Esophagus muscularis mucosa (tissue), 4 donors: ENCODE results near the gene PCID2. TPM values are rescaled to one million over a fixed set of nuclear protein-coding genes. Genes with fewer than 3 reads are reported as not detected.

Experiments
- DNase-seq: peaks from one replicate; pipeline ENCODE4 v3.0.0-alpha.2; 2017; ENCODE audit errors: extremely low spot score
- H3K27ac ChIP-seq, 4 donors: fragments of 200-600 bp; sonication (generic); replicated peaks in 1 of 4; 1 replicate in 3 of 4; 2 replicates in 1 of 4; pipeline ENCODE4 v1.5.1; 2016 to 2019; ENCODE audit warnings: mild to moderate bottlenecking in 1 of 4
- H3K27me3 ChIP-seq, 4 donors: fragments of 200-600 bp; sonication (generic); one replicate each; pipeline versions ENCODE4 v1.5.1 to v1.6.0; 2016 to 2019
- H3K36me3 ChIP-seq, 4 donors: fragments of 200-600 bp; sonication (generic); one replicate each; pipeline ENCODE4 v1.5.1; 2016 to 2019
- H3K4me1 ChIP-seq, 4 donors: fragments of 200-600 bp; sonication (generic); one replicate each; pipeline ENCODE4 v1.5.1; 2016 to 2019
- H3K4me3 ChIP-seq, 4 donors: fragments of 200-600 bp; sonication (generic); 1 replicate in 2 of 4; 2 replicates in 2 of 4; pipeline ENCODE4 v1.5.1; 2016 to 2019; ENCODE audit warnings: mild to moderate bottlenecking in 4 of 4, moderate library complexity in 1 of 4
- H3K9me3 ChIP-seq, 4 donors: fragments of 200-600 bp; sonication (generic); 1 replicate in 3 of 4; 2 replicates in 1 of 4; pipeline ENCODE4 v1.5.1; 2016 to 2019
- CTCF ChIP-seq, 3 experiments: fragments of 200-600 bp in 2 of 3; fragments of 450-650 bp in 1 of 3; sonication (generic) in 2 of 3; IDR thresholded peaks; one replicate each; pipeline ENCODE4 v1.5.1; 2017 to 2019; ENCODE audit warnings: antibody characterized with exemption in 3 of 3, mild to moderate bottlenecking in 2 of 3, moderate library complexity in 1 of 3
- EP300 ChIP-seq: sonication (generic); formaldehyde crosslinking; IDR thresholded peaks from one replicate; pipeline ENCODE4 v1.6.1; 2017; ENCODE audit warnings: antibody characterized with exemption
- POLR2A ChIP-seq: fragments of 450-650 bp; IDR thresholded peaks from one replicate; pipeline ENCODE4 v1.6.1; 2017; ENCODE audit warnings: antibody characterized with exemption, moderate library complexity, mild to moderate bottlenecking, low read depth
- POLR2AphosphoS5 ChIP-seq, 2 donors: sonication (generic); formaldehyde crosslinking; IDR thresholded peaks; one replicate each; pipeline ENCODE4 v1.6.1; 2017; ENCODE audit warnings: antibody characterized with exemption in 2 of 2
- WGBS: methylation state at CpG from one replicate; pipeline ENCODE4 v1.1.5; 2018; 5-methylcytosine and 5-hydroxymethylcytosine counted together
- intact Hi-C: fragments of 100-400 bp; cut with DNase I; formaldehyde crosslinking; loops from one replicate; pipeline ENCODE4 v1.15.1; 2023
- total RNA-seq, 4 donors: library from RNA; depleted of rRNA; stranded (reverse); fragments of >200 nt; gene quantifications; one replicate each; pipeline versions ENCODE4 v1.1.0 to v1.2.1, GENCODE V29; 2016

Gene PCID2
- total RNA-seq, 4 donors from 2014 or later, result 34.5 to 46.9 (median 42.3) TPM

- intact Hi-C loops, result loop anchor here (10.0 kb wide), 1 partner anchor 326 kb away; no protein-coding TSS in a partner anchor
These were observed 49.5 kb downstream of the PCID2 start for GRCh38 chr13:113158946-113159345.

GRCh38 chr13:113157929-113158747 is 50.3 kb downstream of the PCID2 start, which contains the start of gene PROZ:
Gene PROZ, plus strand, starts transcription at chr13:113158648. Its CDS starts 13 bp downstream, at chr13:113158661.
- Histone ChIP-seq H3K27me3 (peaks cover 0 to 33% (median 7%) of the 10 kb centered on the region in 4 donors), H3K36me3 (no peaks in the 10 kb centered on the region), H3K27ac (no peak within 1 kb of the TSS), H3K9me3 (no peaks in the 10 kb centered on the region), H3K4me3 (no peak within 1 kb of the TSS), H3K4me1 (peaks cover 6 to 12% (median 10%) of the 10 kb centered on the region in 4 donors)
- no peak for DNase-seq
- TF ChIP-seq CTCF (IDR thresholded peaks at IDR 0.05) (no peak), POLR2AphosphoS5 (IDR thresholded peaks at IDR 0.05) (no peak), EP300 (no peak), POLR2A (no peak)
- intact Hi-C loops, result loop anchor here (10.0 kb wide), 1 partner anchor 327 kb away; no protein-coding TSS in a partner anchor
- WGBS, result 62% methylated on average over 11 of the region's 16 CpGs

More at GRCh38 chr13:113158946-113159345, 49.5 kb downstream of the PCID2 start:
- Histone ChIP-seq H3K4me1 (peaks cover 0 to 6% (median 6%) of the 10 kb centered on the region in 4 donors), H3K27ac (no peak overlapping the region), H3K27me3 (peaks cover 0 to 41% (median 10%) of the 10 kb centered on the region in 4 donors), H3K4me3 (no peak overlapping the region), H3K9me3 (no peaks in the 10 kb centered on the region), H3K36me3 (no peaks in the 10 kb centered on the region)
- TF ChIP-seq POLR2A (no peak), EP300 (no peak), POLR2AphosphoS5 (IDR thresholded peaks at IDR 0.05) (no peak), CTCF (IDR thresholded peaks at IDR 0.05) (no peak)
- DNase-seq, result no peak
- WGBS, result 66% methylated on average over 4 of the region's 7 CpGs

- H3K4me1 ChIP-seq, result peaks cover 13 to 20% (median 18%) of the 10 kb centered on the region in 4 donors
- WGBS, result 68% methylated on average over 12 of the region's 12 CpGs
- no peaks in the 10 kb centered on the region for H3K36me3 ChIP-seq
- H3K4me3 ChIP-seq, result no peak overlapping the region
- intact Hi-C loops, result loop anchor here (10.0 kb wide), 1 partner anchor 327 kb away; no protein-coding TSS in a partner anchor
- H3K27ac ChIP-seq, result no peak overlapping the region
- H3K27me3 ChIP-seq, result peaks cover 0 to 27% (median 5%) of the 10 kb centered on the region in 4 donors
- H3K9me3 ChIP-seq, result no peaks in the 10 kb centered on the region
- no peak for DNase-seq
- TF ChIP-seq POLR2AphosphoS5 (IDR thresholded peaks at IDR 0.05) (no peak), EP300 (no peak), CTCF (IDR thresholded peaks at IDR 0.05) (no peak), POLR2A (no peak)
These were observed 51.1 kb downstream of the PCID2 start for GRCh38 chr13:113157206-113157928.

- DNase-seq, result no peak
- intact Hi-C loops, result loop anchor here (2.0 to 10.0 kb wide), 2 partner anchors 53 to 329 kb away; partner anchors contain the start of genes CUL4A and PCID2
- 92% methylated on average over 8 of the region's 9 CpGs for WGBS
- no peak for TF ChIP-seq POLR2AphosphoS5 (IDR thresholded peaks at IDR 0.05)
- Histone ChIP-seq H3K9me3 (no peaks in the 10 kb centered on the region), H3K36me3 (no peaks in the 10 kb centered on the region), H3K4me1 (peaks cover 18 to 25% (median 22%) of the 10 kb centered on the region in 4 donors), H3K27ac (no peak overlapping the region), H3K4me3 (no peak overlapping the region), H3K27me3 (peaks cover 0 to 21% (median 2%) of the 10 kb centered on the region in 4 donors)
These were observed 52.4 kb downstream of the PCID2 start for GRCh38 chr13:113155982-113156655.
